Neural cell (in vitro differentiated cells): ENCODE data around the gene STX16.

Experiments used
- EZH2 ChIP-seq: fragments of 200-600, 300-800 bp; shearing (Covaris generic), sonication (generic); IDR thresholded peaks from 2 replicates; pipeline ENCODE4 v1.6.1; 2014; ENCODE audit warnings: antibody characterized with exemption, low read length, borderline replicate concordance, mild to moderate bottlenecking; ENCODE audit not compliant: insufficient read depth, poor library complexity, severe bottlenecking
- MXI1 ChIP-seq: fragments of 450-650 bp; conservative IDR thresholded peaks from 2 replicates; pipeline ENCODE4 v1.6.1; 2014; ENCODE audit warnings: antibody characterized with exemption, mild to moderate bottlenecking; ENCODE audit not compliant: poor library complexity, severe bottlenecking
- TF ChIP-seq, protein P1 (sequence below): fragments of 450-650 bp; IDR thresholded peaks from 2 replicates; pipeline ENCODE4 v1.5.1; 2014; ENCODE audit warnings: antibody characterized with exemption, mild to moderate bottlenecking, moderate library complexity; ENCODE audit not compliant: poor library complexity, severe bottlenecking

DNA sequence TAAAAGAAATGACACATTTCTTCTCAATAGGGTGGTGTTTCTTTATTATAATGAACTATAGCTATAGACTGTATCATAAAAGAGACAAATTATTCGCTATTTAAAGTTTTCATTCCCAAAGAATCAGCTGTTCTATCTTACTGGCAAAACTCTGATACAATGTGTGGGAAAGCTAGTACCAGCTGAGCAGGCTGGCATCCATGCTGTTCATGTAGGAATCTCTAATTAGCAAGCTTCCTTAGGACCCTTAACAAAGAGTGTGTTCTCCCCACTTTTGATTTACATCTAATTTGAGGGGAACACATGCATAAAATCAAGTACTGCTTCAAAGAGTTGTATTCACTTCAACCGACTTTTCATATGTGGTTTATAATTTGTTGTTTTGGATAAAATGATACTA, 13.2 kb downstream of the STX16 start:
- TF ChIP-seq MXI1: no peak
- TF ChIP-seq EZH2: no peak
- TF ChIP-seq, protein P1, sequence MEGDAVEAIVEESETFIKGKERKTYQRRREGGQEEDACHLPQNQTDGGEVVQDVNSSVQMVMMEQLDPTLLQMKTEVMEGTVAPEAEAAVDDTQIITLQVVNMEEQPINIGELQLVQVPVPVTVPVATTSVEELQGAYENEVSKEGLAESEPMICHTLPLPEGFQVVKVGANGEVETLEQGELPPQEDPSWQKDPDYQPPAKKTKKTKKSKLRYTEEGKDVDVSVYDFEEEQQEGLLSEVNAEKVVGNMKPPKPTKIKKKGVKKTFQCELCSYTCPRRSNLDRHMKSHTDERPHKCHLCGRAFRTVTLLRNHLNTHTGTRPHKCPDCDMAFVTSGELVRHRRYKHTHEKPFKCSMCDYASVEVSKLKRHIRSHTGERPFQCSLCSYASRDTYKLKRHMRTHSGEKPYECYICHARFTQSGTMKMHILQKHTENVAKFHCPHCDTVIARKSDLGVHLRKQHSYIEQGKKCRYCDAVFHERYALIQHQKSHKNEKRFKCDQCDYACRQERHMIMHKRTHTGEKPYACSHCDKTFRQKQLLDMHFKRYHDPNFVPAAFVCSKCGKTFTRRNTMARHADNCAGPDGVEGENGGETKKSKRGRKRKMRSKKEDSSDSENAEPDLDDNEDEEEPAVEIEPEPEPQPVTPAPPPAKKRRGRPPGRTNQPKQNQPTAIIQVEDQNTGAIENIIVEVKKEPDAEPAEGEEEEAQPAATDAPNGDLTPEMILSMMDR: no peak
